Endothelial cell of hepatic sinusoid (primary cell): ENCODE data around the gene MMP28.

Experiments
- in situ Hi-C: cut with HindIII; loops from 2 replicates; pipeline ENCODE4 v1.10.0; 2017; ENCODE audit warnings: low sequenced_read_pairs

Gene MMP28

GRCh38 chr17:35729405-35729833 lies 66.0 kb downstream of the MMP28 start:
- in situ Hi-C loops, result loop anchor here (25.0 kb wide), 1 partner anchor 417 kb away; no protein-coding TSS in a partner anchor

DNA sequence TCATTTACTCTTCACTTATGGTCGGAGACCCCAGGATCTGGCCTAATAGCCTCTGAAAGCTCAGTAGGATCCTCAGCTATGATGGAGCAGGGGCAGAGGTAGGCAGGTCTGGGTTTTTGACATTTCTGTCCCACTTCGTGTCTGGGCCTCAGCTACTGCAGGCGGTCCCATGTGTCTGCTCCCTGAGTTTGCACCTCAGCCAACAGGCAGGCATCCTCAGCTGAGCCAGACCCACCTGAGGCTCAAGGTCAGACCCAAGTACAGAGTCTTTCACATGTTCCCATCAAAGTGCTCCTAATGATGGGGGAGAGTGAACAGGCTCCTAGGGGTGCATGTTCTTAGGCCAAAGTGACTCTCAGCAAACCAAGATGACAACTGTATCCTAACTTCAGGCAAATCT lies 66.9 kb downstream of the MMP28 start:
- in situ Hi-C loops, result loop anchor here (25.0 kb wide), 1 partner anchor 416 kb away; no protein-coding TSS in a partner anchor

GRCh38 chr17:35727635-35728034 lies 67.8 kb downstream of the MMP28 start:
- in situ Hi-C loops, result loop anchor here (25.0 kb wide), 1 partner anchor 415 kb away; no protein-coding TSS in a partner anchor

DNA sequence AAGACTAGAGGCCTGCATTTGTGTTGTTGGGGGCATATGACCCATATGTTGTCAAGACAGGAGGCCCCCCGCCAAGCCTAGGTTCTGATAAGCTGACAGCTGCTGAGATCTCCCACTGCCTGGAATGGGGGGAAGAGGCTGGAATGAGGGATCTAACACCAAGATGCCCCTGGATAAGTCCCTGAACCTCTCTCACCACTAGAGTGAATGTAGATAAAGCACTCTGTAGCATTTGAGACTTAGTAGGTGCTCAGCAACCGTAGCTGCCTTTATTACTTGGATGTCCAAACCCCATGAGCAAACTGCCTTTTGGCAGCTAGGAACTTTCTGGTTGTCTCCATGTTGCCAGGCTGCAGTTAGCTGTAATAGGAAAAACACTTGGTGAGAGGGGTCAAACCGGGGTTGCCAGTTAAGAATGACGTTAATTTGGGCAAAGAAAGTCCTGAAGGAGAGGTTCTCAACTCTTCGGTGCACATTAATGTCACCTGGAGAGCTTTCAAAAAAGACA lies 68.4 kb downstream of the MMP28 start:
- in situ Hi-C loops, result loop anchor here (25.0 kb wide), 1 partner anchor 415 kb away; no protein-coding TSS in a partner anchor

- in situ Hi-C loops, result loop anchor here (25.0 kb wide), 1 partner anchor 414 kb away; no protein-coding TSS in a partner anchor
Observed at GRCh38 chr17:35726127-35726952, 69.1 kb downstream of the MMP28 start.

GRCh38 chr17:35725802-35726126 lies 69.7 kb downstream of the MMP28 start:
- in situ Hi-C loops, result loop anchor here (25.0 kb wide), 1 partner anchor 413 kb away; no protein-coding TSS in a partner anchor

DNA sequence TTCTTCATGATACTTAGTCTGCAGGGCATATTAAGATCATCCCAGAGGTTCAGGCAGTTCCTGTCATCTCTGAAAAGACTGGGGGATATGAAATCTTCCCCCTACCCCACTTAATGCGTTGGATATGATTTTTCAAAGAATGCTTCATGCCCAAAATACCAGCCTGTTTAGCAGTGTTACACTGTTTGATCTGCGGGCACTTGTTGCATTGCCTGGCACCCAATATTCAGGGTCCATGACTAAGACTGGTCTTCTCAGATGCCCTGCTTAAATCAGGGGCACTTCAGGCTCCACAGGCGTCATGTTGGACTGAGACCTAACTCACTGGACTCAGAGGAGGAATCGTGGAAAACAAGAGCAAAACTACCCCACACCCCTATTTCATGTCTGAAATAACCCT lies 70.4 kb downstream of the MMP28 start:
- in situ Hi-C loops, result loop anchor here (25.0 kb wide), 1 partner anchor 413 kb away; no protein-coding TSS in a partner anchor

GRCh38 chr17:35723735-35724134 lies 71.7 kb downstream of the MMP28 start:
- in situ Hi-C loops, result no loop called here

DNA sequence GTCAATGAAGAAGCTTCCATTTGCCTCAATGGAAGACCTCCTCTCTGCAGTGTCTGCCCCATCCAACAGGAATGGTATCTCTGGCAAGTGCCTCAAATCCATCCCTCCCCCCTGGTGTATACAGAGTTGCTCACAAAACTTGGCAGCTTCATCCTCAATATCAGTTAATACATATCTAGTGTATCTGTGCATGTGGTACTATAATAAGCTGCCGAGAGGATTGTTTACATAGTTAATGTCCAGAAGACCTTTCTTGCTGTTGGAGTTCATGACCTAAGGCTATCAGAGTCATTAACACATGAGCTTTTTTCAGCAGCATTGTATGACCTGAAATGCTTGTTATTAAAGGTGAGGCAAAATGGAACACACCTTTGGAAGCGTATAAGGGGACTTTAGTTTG lies 78.0 kb downstream of the MMP28 start:
- in situ Hi-C loops, result no loop called here

DNA sequence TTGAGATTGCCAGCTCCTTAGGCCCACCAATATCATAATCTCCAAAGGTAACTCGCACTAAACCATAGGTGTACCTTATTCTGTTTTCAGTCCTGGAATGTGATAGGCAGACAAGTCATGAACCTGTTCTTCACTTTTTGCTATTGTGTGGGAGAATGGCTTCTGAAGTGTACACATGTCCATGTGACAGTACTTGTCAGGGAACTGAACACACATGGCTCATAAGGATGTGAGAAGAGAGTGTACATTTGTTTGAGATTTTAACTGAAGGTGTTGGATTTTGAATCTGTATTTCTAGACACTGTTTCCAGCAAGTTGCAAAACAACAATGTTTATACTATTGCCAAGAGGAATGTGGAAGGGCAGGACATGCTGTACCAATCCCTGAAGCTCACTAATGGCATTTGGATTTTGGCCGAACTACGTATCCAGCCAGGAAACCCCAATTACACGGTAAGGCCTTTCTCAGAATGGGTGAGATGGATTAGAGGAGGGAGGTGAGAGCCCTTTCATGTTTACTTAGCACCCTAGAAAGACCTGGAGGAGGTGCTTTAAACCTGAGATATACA lies 78.5 kb downstream of the MMP28 start:
- in situ Hi-C loops, result no loop called here

GRCh38 chr17:35716173-35716572 lies 79.3 kb downstream of the MMP28 start:
- in situ Hi-C loops, result no loop called here
